Glomerular visceral epithelial cell (primary cell): ENCODE measurements around the gene SLC2A6.

Experiments
- DNase-seq: peaks from one replicate; pipeline ENCODE4 v3.0.0-alpha.2; 2016; ENCODE audit errors: extremely low spot score

SLC2A6 gene

DNA sequence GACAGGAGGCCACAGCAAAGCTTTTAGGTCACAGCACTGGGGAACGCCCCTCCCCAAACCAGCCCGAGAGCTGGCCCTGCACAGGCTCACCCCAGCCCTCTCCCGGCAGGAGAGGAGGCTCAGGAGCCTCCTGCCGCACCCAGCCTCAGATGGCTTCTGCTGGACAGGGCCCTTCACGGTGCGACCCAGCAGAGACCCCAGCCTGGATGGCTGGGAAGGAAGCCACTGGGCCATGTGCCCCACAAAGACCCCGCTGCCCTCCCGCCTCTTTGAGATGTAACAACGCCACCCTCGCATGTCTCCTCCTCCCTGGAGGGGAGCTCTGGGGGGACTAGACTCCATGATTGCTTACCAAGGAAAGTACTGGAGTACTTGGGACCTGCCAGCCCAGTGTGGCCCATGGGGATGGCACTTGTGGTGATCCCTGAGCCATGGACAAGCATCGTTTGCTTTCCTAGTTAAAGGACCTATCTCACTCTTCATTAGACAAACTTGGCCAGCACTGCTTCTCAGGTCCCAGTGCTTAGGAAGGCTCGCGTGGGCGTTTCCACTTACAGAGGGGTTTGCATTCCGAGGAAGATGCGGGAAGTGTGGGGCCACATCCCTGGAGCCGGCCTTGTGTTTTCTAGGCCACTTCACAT, 36.8 kb upstream of the SLC2A6 start:
- DNase-seq, result no peak

DNA sequence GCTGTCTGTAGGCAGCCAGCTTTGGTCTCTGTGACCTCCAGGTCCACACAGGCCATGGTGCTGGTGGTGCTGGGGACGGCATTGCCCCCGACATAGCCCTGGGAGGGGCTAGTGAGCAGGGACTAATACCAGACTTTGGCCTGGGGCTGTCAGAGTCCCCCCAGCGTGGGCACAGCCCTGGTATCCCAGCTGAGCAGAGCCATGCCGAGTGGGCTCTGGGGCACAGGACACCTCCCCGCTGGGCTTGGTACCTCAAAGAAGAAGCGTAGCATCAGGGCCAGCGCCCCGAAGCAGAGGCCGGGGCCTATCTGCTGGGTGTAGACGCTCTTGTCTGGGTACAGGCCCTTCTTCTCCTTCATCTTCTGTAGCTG, 36.3 kb upstream of the SLC2A6 start:
- DNase-seq, result no peak

- DNase-seq, result no peak
Measured at GRCh38 chr9:133514460-133515239, 35.8 kb upstream of the SLC2A6 start.

GRCh38 chr9:133513214-133514100, 34.6 kb upstream of the SLC2A6 start:
- no peak for DNase-seq

DNA sequence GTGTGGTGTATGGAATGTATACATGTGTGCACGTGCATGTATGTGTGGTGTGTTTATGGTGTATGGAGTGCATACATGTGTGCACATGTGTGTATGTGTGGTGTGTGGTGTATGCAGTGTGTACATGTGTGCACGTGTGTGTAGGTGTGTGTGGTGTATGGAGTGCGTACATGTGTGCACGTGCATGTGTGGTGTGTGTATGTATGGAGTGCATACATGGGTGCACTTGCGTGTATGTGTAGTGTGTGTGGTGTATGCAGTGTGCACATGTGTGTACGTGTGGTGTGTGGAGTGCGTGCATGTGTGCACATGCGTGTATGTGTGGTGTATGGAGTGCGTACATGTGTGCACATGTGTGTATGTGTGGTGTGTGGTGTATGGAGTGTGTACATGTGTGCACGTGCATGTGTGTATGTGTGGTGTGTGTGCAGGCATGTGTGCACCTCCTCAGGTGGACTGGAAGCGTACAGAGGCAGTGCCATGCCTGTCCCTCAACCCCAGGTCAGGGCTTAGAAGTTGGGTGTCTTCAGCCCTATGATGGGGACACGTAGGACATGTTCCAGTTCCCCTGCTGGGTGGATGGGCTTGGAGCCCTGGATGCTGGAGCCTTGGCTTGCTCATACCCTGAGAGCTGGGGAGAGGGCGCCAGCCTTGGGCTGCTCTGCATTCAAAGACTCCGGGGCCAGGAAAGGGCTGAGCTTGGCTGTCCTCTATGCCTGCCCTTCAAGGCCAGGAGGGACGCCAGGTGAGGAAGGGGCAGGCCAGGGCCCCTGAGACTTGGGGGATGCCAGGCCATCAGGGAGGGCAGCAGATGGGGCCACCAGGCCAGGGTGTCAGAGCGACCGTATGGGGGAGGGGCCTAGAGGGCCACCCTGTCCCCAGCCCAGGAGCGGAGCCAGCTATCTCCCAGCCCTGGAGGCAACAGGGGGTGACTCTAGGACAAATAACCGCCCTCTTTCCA, 33.6 kb upstream of the SLC2A6 start:
- DNase-seq, result no peak

GRCh38 chr9:133511607-133512006, 32.7 kb upstream of the SLC2A6 start:
- no peak for DNase-seq

DNA sequence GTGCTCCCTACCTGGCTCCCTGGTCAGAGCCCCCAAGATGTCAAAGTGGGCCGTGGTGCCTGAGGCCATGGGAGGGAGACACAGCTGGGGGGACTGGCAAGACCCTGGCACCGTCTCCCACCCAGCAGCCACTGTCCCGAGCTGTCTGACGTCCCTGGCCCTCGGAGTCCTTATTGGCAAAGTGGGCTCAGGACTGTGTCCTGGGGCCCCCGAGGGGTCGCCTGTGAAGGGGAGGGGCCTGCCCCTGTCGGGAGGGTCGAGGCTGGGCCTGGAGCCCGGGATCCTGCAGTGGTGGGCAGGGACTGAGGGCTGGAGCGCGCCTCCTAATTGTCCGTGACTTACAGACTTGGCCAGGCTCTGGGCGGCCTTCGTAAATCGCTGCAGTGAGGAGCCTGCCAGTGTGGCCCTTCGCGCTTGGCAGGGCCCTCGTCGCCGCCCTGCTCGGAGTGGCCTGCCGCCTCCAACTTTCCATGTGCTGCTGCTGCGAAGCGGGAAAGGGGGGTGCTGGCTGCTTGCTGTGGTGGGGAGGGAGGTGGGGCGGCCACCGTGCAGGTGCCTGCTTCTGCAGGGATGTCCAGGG, 32.1 kb upstream of the SLC2A6 start:
- no peak for DNase-seq

GRCh38 chr9:133509179-133510083, 30.5 kb upstream of the SLC2A6 start:
- DNase-seq, result no peak

- no peak for DNase-seq
Measured at GRCh38 chr9:133508046-133508445, 29.1 kb upstream of the SLC2A6 start.

DNA sequence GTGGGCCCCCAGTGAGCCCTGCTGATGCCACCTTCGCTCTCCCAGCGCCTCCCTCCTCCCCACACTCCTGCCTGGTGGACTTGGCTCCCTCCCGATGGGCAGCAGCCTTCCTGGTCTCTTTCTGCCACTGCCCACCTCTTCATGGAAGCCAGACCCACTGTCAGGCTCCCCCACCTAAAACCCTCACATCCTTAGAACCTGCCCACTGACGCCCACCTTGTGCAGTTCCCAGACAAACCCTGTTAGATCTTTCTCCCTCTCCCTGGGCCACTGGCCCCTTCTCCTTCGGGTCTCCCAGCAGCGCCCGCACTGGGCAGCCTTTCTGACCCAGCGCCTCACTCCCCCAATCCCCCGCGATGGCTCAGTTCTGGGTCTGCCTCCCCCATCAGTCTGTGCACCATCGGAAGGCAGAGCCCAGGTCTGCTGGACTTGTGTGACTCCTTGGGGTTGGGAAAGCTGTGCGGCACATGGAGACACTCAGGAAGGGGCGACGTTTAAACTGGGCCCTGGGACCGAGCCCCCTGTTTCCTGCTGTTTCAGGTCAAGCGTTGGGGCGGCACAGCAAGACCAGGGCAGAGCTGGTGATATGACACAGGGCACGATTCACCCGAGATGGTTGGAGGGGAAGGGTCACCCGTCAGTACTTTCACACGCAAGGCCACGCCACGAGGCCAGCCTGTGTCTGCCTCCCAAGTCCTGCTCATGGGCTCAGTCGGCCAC, 28.5 kb upstream of the SLC2A6 start:
- DNase-seq, result no peak

GRCh38 chr9:133506653-133507038, 27.7 kb upstream of the SLC2A6 start:
- DNase-seq, result peak; percentile 94

- no peak for DNase-seq
Measured at GRCh38 chr9:133505901-133506652, 27.2 kb upstream of the SLC2A6 start.

DNA sequence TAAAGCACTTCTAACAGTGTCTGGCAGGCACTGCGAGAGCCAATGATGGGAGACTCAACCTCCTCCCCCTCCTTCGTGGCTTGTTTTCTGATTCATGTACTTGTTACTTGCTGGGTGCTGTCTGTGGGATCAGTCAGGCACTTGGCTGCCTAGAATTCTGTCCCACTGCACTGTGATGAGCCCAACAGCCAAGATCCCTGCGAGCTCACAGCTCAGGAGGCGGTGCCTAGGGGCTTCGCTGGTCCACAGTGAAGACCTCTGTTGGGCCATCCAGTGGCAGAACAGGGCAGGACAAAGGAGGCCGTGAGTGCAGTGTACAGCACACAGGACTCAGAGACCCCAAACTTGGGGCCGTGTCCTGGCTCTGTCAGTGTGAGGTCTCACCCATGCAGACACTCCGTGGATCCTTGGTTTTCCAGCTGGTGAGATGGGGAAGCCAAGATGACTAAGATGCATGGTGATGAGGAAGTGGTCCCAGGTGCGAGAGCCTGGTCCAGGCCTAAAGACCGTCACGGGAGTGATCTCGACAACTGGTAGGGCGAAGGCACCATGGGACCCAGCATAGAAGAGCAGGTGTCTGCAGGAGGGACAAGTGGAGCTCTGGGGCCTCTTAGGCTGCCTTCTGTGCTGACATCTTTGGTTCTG, 26.4 kb upstream of the SLC2A6 start:
- peak; percentile 29 for DNase-seq

- DNase-seq, result no peak
Measured at GRCh38 chr9:133502112-133502511, 23.2 kb upstream of the SLC2A6 start.

- no peak for DNase-seq
Measured at GRCh38 chr9:133499892-133500270, 21.0 kb upstream of the SLC2A6 start.

GRCh38 chr9:133499132-133499891, 20.4 kb upstream of the SLC2A6 start:
- no peak for DNase-seq
